H1 (cell line): ENCODE measurements around the gene SASH3. TPM values are rescaled to one million over a fixed set of nuclear protein-coding genes. Genes with fewer than 3 reads are reported as not detected.

Experiments used
- CHD1 ChIP-seq: IDR thresholded peaks from 2 replicates; pipeline ENCODE4 v1.6.1; 2012; ENCODE audit warnings: low read depth, low read length, improper control_type of control experiment
- NANOG ChIP-seq: IDR thresholded peaks from 2 replicates; pipeline ENCODE4 v1.6.1; 2011; ENCODE audit warnings: low read length, low read depth, mild to moderate bottlenecking, inconsistent platforms; ENCODE audit not compliant: insufficient read depth, poor library complexity, severe bottlenecking
- SIN3A ChIP-seq, 2 experiments: IDR thresholded peaks in 1 of 2; conservative IDR thresholded peaks in 1 of 2; 2 replicates each; pipeline ENCODE4 v1.6.1; 2011 to 2012; ENCODE audit warnings: low read length in 2 of 2, improper control_type of control experiment in 1 of 2, low read depth in 1 of 2, mild to moderate bottlenecking in 1 of 2
- polyA plus RNA-seq, 7 experiments: library from polyadenylated mRNA; depleted of rRNA in 3 of 7; stranded (reverse) in 5 of 7; unstranded in 2 of 7; fragments of >200 nt in 5 of 7; fragments of 200-250 nt in 2 of 7; gene quantifications; 1 replicate in 5 of 7; 2 replicates in 1 of 7; 4 replicates in 1 of 7; pipeline versions ENCODE4 v1.2.1 to v1.2.3, GENCODE V29; 2011 to 2013; ENCODE audit warnings: missing spikeins in 2 of 7, mixed read lengths in 2 of 7
- total RNA-seq: library from RNA; stranded (reverse); fragmentation: NEBNext Ultra II Directional; extraction: Animal tissue kit (Norgen Biotek cat#: 25700); gene quantifications from 2 replicates; pipeline ENCODE4 v1.2.1, GENCODE V29; 2021
- TF ChIP-seq, protein P1 (sequence below): fragments of 300-600 bp; sonication (generic); IDR thresholded peaks from 2 replicates; pipeline ENCODE4 v1.7.1; 2012; ENCODE audit warnings: low read length, moderate library complexity, mild to moderate bottlenecking, inconsistent platforms; ENCODE audit not compliant: insufficient replicate concordance
- TF ChIP-seq, protein P2 (sequence below): IDR thresholded peaks from 2 replicates; pipeline ENCODE4 v1.6.1; 2012; ENCODE audit warnings: inconsistent platforms
- TF ChIP-seq, protein P3 (sequence below): IDR thresholded peaks from 2 replicates; pipeline ENCODE4 v1.6.1; 2012; ENCODE audit warnings: inconsistent platforms

The SASH3 gene
- total and polyA plus RNA-seq, 2 of the 8 experiments (the other 6 are each of a cell fraction or from before 2014, with no cell fraction given) = not detected

DNA sequence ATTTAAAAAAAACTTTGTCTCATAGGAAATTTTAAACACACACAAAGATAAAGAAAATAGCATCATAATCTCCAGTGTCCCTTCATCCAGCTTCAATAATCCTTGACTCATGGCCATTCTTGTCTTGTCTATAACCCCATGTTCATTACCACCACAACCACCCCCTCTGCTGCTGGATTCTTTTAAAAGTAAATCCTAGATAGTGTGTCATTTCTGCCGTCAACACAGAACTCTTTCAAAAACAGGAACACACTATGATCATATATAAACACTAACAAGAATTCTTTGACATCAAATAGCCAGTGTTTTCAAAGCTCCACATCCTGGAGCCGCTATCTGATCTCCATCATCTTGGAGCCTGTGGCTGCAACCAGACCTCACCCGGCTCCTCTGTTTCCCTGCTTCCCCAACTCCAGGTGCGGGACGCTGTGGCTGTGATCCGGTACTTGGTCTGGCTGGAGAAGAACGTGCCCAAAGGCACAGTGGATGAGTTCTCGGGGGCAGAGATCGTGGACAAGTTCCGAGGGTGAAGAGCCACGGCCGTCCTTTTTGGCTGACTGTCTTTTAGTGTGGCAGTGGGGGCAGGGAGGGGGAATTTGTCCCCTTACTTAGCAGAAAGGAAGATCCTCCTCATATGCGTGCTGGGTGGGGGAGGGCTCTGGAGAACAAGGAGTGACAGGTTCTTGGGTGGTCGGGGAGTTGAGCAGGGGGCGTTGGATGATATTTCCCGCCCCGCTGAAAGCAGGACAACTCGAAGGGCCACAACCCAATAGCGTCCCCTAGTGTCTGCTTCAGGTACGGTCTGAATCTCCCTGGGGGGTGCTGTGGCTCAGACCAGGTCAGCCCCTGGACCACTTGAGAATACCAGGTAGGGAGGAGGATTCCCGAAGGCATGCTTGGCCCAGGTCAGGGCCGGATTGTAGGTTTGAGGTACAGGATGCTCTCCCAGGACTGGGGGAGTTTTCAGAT lies 25.4 kb upstream of the SASH3 start (continued):
- TF ChIP-seq, protein P1, sequence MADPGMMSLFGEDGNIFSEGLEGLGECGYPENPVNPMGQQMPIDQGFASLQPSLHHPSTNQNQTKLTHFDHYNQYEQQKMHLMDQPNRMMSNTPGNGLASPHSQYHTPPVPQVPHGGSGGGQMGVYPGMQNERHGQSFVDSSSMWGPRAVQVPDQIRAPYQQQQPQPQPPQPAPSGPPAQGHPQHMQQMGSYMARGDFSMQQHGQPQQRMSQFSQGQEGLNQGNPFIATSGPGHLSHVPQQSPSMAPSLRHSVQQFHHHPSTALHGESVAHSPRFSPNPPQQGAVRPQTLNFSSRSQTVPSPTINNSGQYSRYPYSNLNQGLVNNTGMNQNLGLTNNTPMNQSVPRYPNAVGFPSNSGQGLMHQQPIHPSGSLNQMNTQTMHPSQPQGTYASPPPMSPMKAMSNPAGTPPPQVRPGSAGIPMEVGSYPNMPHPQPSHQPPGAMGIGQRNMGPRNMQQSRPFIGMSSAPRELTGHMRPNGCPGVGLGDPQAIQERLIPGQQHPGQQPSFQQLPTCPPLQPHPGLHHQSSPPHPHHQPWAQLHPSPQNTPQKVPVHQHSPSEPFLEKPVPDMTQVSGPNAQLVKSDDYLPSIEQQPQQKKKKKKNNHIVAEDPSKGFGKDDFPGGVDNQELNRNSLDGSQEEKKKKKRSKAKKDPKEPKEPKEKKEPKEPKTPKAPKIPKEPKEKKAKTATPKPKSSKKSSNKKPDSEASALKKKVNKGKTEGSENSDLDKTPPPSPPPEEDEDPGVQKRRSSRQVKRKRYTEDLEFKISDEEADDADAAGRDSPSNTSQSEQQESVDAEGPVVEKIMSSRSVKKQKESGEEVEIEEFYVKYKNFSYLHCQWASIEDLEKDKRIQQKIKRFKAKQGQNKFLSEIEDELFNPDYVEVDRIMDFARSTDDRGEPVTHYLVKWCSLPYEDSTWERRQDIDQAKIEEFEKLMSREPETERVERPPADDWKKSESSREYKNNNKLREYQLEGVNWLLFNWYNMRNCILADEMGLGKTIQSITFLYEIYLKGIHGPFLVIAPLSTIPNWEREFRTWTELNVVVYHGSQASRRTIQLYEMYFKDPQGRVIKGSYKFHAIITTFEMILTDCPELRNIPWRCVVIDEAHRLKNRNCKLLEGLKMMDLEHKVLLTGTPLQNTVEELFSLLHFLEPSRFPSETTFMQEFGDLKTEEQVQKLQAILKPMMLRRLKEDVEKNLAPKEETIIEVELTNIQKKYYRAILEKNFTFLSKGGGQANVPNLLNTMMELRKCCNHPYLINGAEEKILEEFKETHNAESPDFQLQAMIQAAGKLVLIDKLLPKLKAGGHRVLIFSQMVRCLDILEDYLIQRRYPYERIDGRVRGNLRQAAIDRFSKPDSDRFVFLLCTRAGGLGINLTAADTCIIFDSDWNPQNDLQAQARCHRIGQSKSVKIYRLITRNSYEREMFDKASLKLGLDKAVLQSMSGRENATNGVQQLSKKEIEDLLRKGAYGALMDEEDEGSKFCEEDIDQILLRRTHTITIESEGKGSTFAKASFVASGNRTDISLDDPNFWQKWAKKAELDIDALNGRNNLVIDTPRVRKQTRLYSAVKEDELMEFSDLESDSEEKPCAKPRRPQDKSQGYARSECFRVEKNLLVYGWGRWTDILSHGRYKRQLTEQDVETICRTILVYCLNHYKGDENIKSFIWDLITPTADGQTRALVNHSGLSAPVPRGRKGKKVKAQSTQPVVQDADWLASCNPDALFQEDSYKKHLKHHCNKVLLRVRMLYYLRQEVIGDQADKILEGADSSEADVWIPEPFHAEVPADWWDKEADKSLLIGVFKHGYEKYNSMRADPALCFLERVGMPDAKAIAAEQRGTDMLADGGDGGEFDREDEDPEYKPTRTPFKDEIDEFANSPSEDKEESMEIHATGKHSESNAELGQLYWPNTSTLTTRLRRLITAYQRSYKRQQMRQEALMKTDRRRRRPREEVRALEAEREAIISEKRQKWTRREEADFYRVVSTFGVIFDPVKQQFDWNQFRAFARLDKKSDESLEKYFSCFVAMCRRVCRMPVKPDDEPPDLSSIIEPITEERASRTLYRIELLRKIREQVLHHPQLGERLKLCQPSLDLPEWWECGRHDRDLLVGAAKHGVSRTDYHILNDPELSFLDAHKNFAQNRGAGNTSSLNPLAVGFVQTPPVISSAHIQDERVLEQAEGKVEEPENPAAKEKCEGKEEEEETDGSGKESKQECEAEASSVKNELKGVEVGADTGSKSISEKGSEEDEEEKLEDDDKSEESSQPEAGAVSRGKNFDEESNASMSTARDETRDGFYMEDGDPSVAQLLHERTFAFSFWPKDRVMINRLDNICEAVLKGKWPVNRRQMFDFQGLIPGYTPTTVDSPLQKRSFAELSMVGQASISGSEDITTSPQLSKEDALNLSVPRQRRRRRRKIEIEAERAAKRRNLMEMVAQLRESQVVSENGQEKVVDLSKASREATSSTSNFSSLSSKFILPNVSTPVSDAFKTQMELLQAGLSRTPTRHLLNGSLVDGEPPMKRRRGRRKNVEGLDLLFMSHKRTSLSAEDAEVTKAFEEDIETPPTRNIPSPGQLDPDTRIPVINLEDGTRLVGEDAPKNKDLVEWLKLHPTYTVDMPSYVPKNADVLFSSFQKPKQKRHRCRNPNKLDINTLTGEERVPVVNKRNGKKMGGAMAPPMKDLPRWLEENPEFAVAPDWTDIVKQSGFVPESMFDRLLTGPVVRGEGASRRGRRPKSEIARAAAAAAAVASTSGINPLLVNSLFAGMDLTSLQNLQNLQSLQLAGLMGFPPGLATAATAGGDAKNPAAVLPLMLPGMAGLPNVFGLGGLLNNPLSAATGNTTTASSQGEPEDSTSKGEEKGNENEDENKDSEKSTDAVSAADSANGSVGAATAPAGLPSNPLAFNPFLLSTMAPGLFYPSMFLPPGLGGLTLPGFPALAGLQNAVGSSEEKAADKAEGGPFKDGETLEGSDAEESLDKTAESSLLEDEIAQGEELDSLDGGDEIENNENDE = no peak
- TF ChIP-seq CHD1 = no peak
- TF ChIP-seq SIN3A (conservative IDR thresholded peaks at IDR 0.05 in 1 of 2, IDR thresholded peaks at IDR 0.05 in 1 of 2; ENCODE audit: low read depth in 1 of 2, low read length in 2 of 2) = no peak
- TF ChIP-seq, protein P2, sequence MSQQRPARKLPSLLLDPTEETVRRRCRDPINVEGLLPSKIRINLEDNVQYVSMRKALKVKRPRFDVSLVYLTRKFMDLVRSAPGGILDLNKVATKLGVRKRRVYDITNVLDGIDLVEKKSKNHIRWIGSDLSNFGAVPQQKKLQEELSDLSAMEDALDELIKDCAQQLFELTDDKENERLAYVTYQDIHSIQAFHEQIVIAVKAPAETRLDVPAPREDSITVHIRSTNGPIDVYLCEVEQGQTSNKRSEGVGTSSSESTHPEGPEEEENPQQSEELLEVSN = peak; percentile 66
- TF ChIP-seq NANOG = no peak
- TF ChIP-seq, protein P3, sequence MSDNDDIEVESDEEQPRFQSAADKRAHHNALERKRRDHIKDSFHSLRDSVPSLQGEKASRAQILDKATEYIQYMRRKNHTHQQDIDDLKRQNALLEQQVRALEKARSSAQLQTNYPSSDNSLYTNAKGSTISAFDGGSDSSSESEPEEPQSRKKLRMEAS = 0 out of 2 replicates have a peak, but pooled peaks have one; percentile 33
